ENCODE data around the gene TAS2R41. TPM values are rescaled to one million over a fixed set of nuclear protein-coding genes. Genes with fewer than 3 reads are reported as not detected.
"Not testable (repeated sequence)": the region's sequence is repeated elsewhere in the genome, so short reads cannot be mapped to it uniquely, and the experiment has no call there.

TAS2R41 gene
- total RNA-seq, 1 donor from 2014 or later = not detected

GRCh38 chr7:143462045-143462444, 15.6 kb upstream of the TAS2R41 start:
- Histone ChIP-seq H3K27me3 (no peaks in the 10 kb centered on the region), H3K4me1 (no peaks in the 10 kb centered on the region), H3K9me3 (no peaks in the 10 kb centered on the region), H3K27ac (no peak overlapping the region), H3K4me3 (no peak overlapping the region), H3K36me3 (no peaks in the 10 kb centered on the region)
- intact Hi-C loops (cut with DNase I) = no loop called here
- no peak for TF ChIP-seq CTCF (IDR thresholded peaks at IDR 0.05)
- DNase-seq (ENCODE audit: low spot score in 2 of 2) = no peak

- no peak for TF ChIP-seq CTCF (IDR thresholded peaks at IDR 0.05)
- Histone ChIP-seq H3K9me3 (no peaks in the 10 kb centered on the region), H3K27me3 (no peaks in the 10 kb centered on the region), H3K36me3 (no peaks in the 10 kb centered on the region), H3K4me3 (no peak overlapping the region), H3K4me1 (no peaks in the 10 kb centered on the region), H3K27ac (no peak overlapping the region)
- intact Hi-C loops (cut with DNase I) = no loop called here
- DNase-seq (ENCODE audit: low spot score in 2 of 2) = no peak
These were observed 14.1 kb upstream of the TAS2R41 start for GRCh38 chr7:143463556-143463955.

- TF ChIP-seq CTCF (IDR thresholded peaks at IDR 0.05) = no peak
- H3K9me3 ChIP-seq = no peaks in the 10 kb centered on the region
These were observed 13.7 kb upstream of the TAS2R41 start for GRCh38 chr7:143463957-143464356.

GRCh38 chr7:143467724-143468123, 9.9 kb upstream of the TAS2R41 start:
- Histone ChIP-seq H3K9me3 (no peaks in the 10 kb centered on the region), H3K36me3 (no peaks in the 10 kb centered on the region), H3K27me3 (no peaks in the 10 kb centered on the region), H3K4me3 (no peak overlapping the region), H3K4me1 (no peaks in the 10 kb centered on the region), H3K27ac (no peak overlapping the region)
- DNase-seq (ENCODE audit: low spot score in 2 of 2) = no peak
- intact Hi-C loops (cut with DNase I) = no loop called here
- TF ChIP-seq CTCF (IDR thresholded peaks at IDR 0.05) = no peak

More at GRCh38 chr7:143463957-143464356, 13.7 kb upstream of the TAS2R41 start:
- no peaks in the 10 kb centered on the region for H3K27me3 ChIP-seq
- no peaks in the 10 kb centered on the region for H3K4me1 ChIP-seq
- no peak overlapping the region for H3K4me3 ChIP-seq
- no peak for DNase-seq (ENCODE audit: low spot score in 2 of 2)
- intact Hi-C loops (cut with DNase I) = no loop called here
- no peaks in the 10 kb centered on the region for H3K36me3 ChIP-seq
- no peak overlapping the region for H3K27ac ChIP-seq

GRCh38 chr7:143472071-143472689, 5.5 kb upstream of the TAS2R41 start:
- H3K36me3 ChIP-seq; H3K9me3 ChIP-seq; H3K27ac ChIP-seq; DNase-seq (ENCODE audit: low spot score in 2 of 2); H3K27me3 ChIP-seq; H3K4me1 ChIP-seq; intact Hi-C loops (cut with DNase I); H3K4me3 ChIP-seq: not testable (repeated sequence)

GRCh38 chr7:143479055-143479766, 1.5 kb downstream of the TAS2R41 start:
- no peak for TF ChIP-seq CTCF (IDR thresholded peaks at IDR 0.05)
- no peaks in the 10 kb centered on the region for H3K4me1 ChIP-seq
- no peaks in the 10 kb centered on the region for H3K36me3 ChIP-seq
- no peak overlapping the region for H3K27ac ChIP-seq
- H3K27me3 ChIP-seq = no peaks in the 10 kb centered on the region
- DNase-seq (ENCODE audit: low spot score in 2 of 2) = no peak
- H3K4me3 ChIP-seq = no peak overlapping the region
- no peaks in the 10 kb centered on the region for H3K9me3 ChIP-seq
- intact Hi-C loops (cut with DNase I) = no loop called here
